Breast epithelium (tissue), 4 donors: Measurements from ENCODE around the gene ANKDD1A. TPM values are rescaled to one million over a fixed set of nuclear protein-coding genes. Genes with fewer than 3 reads are reported as not detected.

Source experiments
- DNase-seq, 2 donors: peaks; one replicate each; pipeline ENCODE4 v3.0.0-alpha.2; 2019; ENCODE audit warnings: low spot score in 2 of 2
- H3K27ac ChIP-seq, 2 donors: fragments of 200-600 bp; sonication (generic) in 1 of 2; one replicate each; pipeline ENCODE4 v1.5.1; 2016 to 2019; ENCODE audit warnings: mild to moderate bottlenecking in 1 of 2
- H3K27me3 ChIP-seq, 2 donors: fragments of 200-600 bp; sonication (generic) in 1 of 2; one replicate each; pipeline versions ENCODE4 v1.5.1 to v1.6.0; 2017 to 2019; ENCODE audit warnings: control low read depth in 1 of 2, mild to moderate bottlenecking in 1 of 2
- H3K36me3 ChIP-seq: fragments of 200-600 bp; one replicate; pipeline ENCODE4 v1.5.1; 2019
- H3K4me1 ChIP-seq, 2 donors: fragments of 200-600 bp; sonication (generic); one replicate each; pipeline ENCODE4 v1.5.1; 2016 to 2019; ENCODE audit warnings: control low read depth in 1 of 2
- H3K4me3 ChIP-seq, 3 donors: fragments of 200-600 bp; sonication (generic); 1 replicate in 2 of 3; 2 replicates in 1 of 3; pipeline ENCODE4 v1.5.1; 2016 to 2019; ENCODE audit warnings: mild to moderate bottlenecking in 3 of 3, moderate library complexity in 2 of 3
- H3K9me3 ChIP-seq, 2 donors: fragments of 200-600 bp; sonication (generic) in 1 of 2; one replicate each; pipeline ENCODE4 v1.5.1; 2016 to 2019; ENCODE audit warnings: control low read depth in 1 of 2
- POLR2A ChIP-seq: fragments of 450-650 bp; IDR thresholded peaks from one replicate; pipeline ENCODE4 v1.6.1; 2016; ENCODE audit warnings: antibody characterized with exemption, mild to moderate bottlenecking, moderate library complexity
- POLR2AphosphoS5 ChIP-seq, 3 donors: sonication (generic); formaldehyde crosslinking; IDR thresholded peaks; one replicate each; pipeline ENCODE4 v1.6.1; 2017; ENCODE audit warnings: antibody characterized with exemption in 3 of 3
- intact Hi-C: fragments of 100-400 bp; cut with DNase I; formaldehyde crosslinking; loops from one replicate; pipeline ENCODE4 v1.15.1; 2023; ENCODE audit warnings: low total_unique reads
- total RNA-seq, 3 donors: library from RNA; depleted of rRNA; stranded (reverse); fragments of >200 nt; gene quantifications; one replicate each; pipeline ENCODE4 v1.1.0, GENCODE V29; 2016
- TF ChIP-seq, protein P1 (sequence below), 3 donors: fragments of 450-650 bp; IDR thresholded peaks; one replicate each; pipeline ENCODE4 v1.5.1; 2016 to 2017; ENCODE audit warnings: antibody characterized with exemption in 3 of 3, mild to moderate bottlenecking in 3 of 3, moderate library complexity in 3 of 3

The ANKDD1A gene
- total RNA-seq, 3 donors from 2014 or later: 3.2 to 7.8 (median 7.2) TPM

DNA sequence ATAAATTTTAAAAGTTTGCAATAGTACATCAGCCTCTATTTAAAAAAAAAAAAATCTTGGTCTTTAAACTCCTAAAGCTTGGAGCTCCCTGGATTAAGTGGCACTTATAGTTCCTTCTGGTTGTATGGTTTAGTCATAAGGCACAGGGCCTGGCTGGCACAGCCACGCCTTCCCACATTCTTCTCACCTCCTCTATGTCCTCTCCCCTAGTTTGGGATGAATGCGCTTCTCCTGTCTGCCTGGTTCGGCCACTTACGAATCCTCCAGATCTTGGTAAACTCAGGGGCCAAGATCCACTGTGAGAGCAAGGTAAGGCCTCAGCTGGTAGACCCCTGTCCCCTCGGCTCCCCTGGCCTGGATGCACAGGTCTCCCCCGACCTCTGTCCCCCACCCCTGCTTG lies 10.0 kb downstream of the ANKDD1A start:
- peak overlapping the region in 1 of 2 donors; percentile 68 for H3K27ac ChIP-seq
- no peaks in the 10 kb centered on the region for H3K4me1 ChIP-seq
- H3K9me3 ChIP-seq: no peaks in the 10 kb centered on the region
- intact Hi-C loops: no loop called here
- H3K4me3 ChIP-seq: no peak overlapping the region
- no peaks in the 10 kb centered on the region for H3K27me3 ChIP-seq
- DNase-seq: no peak
- H3K36me3 ChIP-seq: no peaks in the 10 kb centered on the region
- TF ChIP-seq POLR2AphosphoS5 (IDR thresholded peaks at IDR 0.05) (no peak), POLR2A (no peak)
- TF ChIP-seq, protein P1, sequence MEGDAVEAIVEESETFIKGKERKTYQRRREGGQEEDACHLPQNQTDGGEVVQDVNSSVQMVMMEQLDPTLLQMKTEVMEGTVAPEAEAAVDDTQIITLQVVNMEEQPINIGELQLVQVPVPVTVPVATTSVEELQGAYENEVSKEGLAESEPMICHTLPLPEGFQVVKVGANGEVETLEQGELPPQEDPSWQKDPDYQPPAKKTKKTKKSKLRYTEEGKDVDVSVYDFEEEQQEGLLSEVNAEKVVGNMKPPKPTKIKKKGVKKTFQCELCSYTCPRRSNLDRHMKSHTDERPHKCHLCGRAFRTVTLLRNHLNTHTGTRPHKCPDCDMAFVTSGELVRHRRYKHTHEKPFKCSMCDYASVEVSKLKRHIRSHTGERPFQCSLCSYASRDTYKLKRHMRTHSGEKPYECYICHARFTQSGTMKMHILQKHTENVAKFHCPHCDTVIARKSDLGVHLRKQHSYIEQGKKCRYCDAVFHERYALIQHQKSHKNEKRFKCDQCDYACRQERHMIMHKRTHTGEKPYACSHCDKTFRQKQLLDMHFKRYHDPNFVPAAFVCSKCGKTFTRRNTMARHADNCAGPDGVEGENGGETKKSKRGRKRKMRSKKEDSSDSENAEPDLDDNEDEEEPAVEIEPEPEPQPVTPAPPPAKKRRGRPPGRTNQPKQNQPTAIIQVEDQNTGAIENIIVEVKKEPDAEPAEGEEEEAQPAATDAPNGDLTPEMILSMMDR (IDR thresholded peaks at IDR 0.05): no peak

- Histone ChIP-seq H3K4me3 (no peak overlapping the region), H3K27ac (no peak overlapping the region), H3K36me3 (no peaks in the 10 kb centered on the region), H3K27me3 (no peaks in the 10 kb centered on the region), H3K4me1 (no peaks in the 10 kb centered on the region), H3K9me3 (no peaks in the 10 kb centered on the region)
- no peak for DNase-seq
- no peak for TF ChIP-seq POLR2A
- TF ChIP-seq, protein P1 (IDR thresholded peaks at IDR 0.05): no peak
- TF ChIP-seq POLR2AphosphoS5 (IDR thresholded peaks at IDR 0.05): no peak
- intact Hi-C loops: no loop called here
Observed at GRCh38 chr15:64923546-64923945, 11.8 kb downstream of the ANKDD1A start.

GRCh38 chr15:64925335-64926330 lies 13.9 kb downstream of the ANKDD1A start:
- H3K4me3 ChIP-seq: no peak overlapping the region
- intact Hi-C loops: no loop called here
- TF ChIP-seq POLR2A (no peak), POLR2AphosphoS5 (IDR thresholded peaks at IDR 0.05) (no peak)
- TF ChIP-seq, protein P1 (IDR thresholded peaks at IDR 0.05): no peak
- H3K36me3 ChIP-seq: no peaks in the 10 kb centered on the region
- H3K9me3 ChIP-seq: no peaks in the 10 kb centered on the region
- H3K4me1 ChIP-seq: no peaks in the 10 kb centered on the region
- H3K27me3 ChIP-seq: no peaks in the 10 kb centered on the region
- no peak for DNase-seq
- H3K27ac ChIP-seq: no peak overlapping the region

DNA sequence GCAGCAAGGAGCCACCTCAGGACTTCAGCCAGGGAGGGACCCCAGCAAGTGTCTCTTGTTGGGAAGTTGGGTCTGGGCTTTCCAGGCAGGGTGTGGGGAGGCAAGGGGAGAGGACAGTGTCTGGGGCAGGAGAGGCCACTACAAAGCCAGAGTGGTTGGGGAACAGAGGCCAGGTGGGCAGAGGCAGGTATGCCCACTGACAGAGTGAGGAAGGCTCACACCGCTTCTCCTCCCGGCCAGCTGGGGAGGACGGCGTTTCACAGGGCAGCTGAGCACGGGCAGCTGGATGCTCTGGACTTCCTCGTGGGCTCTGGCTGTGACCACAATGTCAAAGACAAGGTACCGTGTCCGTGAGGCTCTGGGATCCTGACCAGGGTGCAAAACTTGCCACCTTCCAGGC lies 15.0 kb downstream of the ANKDD1A start:
- Histone ChIP-seq H3K27ac (no peak overlapping the region), H3K27me3 (no peaks in the 10 kb centered on the region), H3K36me3 (no peaks in the 10 kb centered on the region), H3K4me3 (no peak overlapping the region), H3K9me3 (no peaks in the 10 kb centered on the region), H3K4me1 (no peaks in the 10 kb centered on the region)
- intact Hi-C loops: no loop called here
- no peak for DNase-seq
- TF ChIP-seq POLR2AphosphoS5 (IDR thresholded peaks at IDR 0.05) (no peak), POLR2A (no peak)
- TF ChIP-seq, protein P1 (IDR thresholded peaks at IDR 0.05): no peak

DNA sequence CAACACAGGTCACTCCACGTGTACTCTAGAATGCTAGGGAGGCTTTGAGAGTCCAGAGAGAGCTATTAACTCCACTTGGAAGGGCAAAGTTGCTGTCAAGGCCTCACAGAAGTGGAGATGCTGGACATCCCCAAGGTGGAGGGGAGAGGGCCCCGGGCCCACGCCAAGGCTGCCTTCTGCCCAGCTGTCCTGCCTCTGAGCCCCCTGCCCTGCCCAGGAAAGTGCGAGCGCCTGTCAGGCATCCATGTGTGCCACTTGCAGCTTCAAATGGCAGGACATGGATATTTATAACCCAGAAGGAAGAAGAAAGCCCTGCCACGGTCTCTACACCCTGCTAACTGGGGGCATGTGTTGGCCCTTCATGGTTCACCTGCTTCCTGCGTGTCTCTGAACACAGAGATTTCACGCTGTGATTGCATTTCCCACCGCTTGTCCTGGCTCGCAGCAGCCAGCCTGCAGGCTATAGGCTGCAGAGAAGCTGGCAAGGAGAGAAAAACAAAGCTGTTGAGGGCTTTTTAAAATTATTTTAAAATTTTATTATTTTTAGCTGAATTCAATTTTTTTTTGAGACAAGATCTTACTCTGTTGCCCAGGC lies 17.0 kb downstream of the ANKDD1A start:
- no peak overlapping the region for H3K4me3 ChIP-seq
- H3K27ac ChIP-seq: no peak overlapping the region
- no peaks in the 10 kb centered on the region for H3K27me3 ChIP-seq
- no peak for DNase-seq
- H3K36me3 ChIP-seq: no peaks in the 10 kb centered on the region
- TF ChIP-seq, protein P1 (IDR thresholded peaks at IDR 0.05): no peak
- no peak for TF ChIP-seq POLR2A
- no peak for TF ChIP-seq POLR2AphosphoS5 (IDR thresholded peaks at IDR 0.05)
- no peaks in the 10 kb centered on the region for H3K9me3 ChIP-seq
- intact Hi-C loops: no loop called here
- H3K4me1 ChIP-seq: no peaks in the 10 kb centered on the region
